ENCODE measurements around the gene SDC4. TPM values are rescaled to one million over a fixed set of nuclear protein-coding genes. Genes with fewer than 3 reads are reported as not detected.

Gene SDC4
- total and polyA plus RNA-seq, 2 experiments from 2014 or later, result 410 to 454 TPM

DNA sequence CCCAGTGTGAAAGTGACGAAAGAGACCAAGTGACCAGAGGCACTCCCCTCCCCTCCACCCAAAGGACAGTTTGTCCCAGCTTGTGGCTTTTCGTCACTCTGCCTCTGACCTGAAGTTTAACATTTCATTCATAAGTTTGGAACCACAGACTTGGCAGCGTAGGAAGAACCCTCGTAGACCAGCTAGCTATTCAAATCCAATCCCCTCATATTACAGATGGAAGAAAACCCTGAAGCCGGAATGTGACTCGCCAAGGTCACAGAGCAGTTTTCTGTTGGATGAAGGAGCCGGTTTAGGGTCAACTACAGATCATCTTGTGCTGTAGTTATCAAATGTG lies 10.8 kb upstream of the SDC4 start:
- in situ Hi-C loops (cut with MboI), result no loop called here
- Histone ChIP-seq H3K27me3 (replicated peaks; ENCODE audit: insufficient read depth) (no peaks in the 10 kb centered on the region), H3F3A (ENCODE audit: insufficient read depth) (peaks cover 46% of the 10 kb centered on the region), H3K4me1 (ENCODE audit: insufficient read depth) (peaks cover 41% of the 10 kb centered on the region), H3K36me3 (ENCODE audit: low read depth) (no peaks in the 10 kb centered on the region), H3K9me3 (ENCODE audit: low read depth) (no peaks in the 10 kb centered on the region), H3K9me2 (ENCODE audit: insufficient read depth) (no peaks in the 10 kb centered on the region), H3K27ac (peak overlapping the region; percentile 63), H4K20me1 (ENCODE audit: insufficient read depth) (no peaks in the 10 kb centered on the region), H3K9ac (no peak overlapping the region), H2AFZ (no peak overlapping the region), H3K4me3 (no peak overlapping the region), H3K79me2 (ENCODE audit: insufficient read depth) (peaks cover 7% of the 10 kb centered on the region), H3K4me2 (ENCODE audit: unreplicated experiment) (peak overlapping the region; percentile 55)
- no peak for TF ChIP-seq EZH2 (IDR thresholded peaks at IDR 0.05; ENCODE audit: insufficient read depth, poor library complexity, severe bottlenecking)
- TF ChIP-seq EZH2phosphoT487 (IDR thresholded peaks at IDR 0.05; ENCODE audit: insufficient read depth, low read depth), result no peak
- peak; percentile 28 for DNase-seq
- WGBS, 2 experiments (ENCODE audit: low coverage in 1 of 2, low lambda C conversion rate in 2 of 2, missing lambda C conversion rate in 2 of 2), result 87 to 90% methylated on average over 7 of the region's 7 CpGs

DNA sequence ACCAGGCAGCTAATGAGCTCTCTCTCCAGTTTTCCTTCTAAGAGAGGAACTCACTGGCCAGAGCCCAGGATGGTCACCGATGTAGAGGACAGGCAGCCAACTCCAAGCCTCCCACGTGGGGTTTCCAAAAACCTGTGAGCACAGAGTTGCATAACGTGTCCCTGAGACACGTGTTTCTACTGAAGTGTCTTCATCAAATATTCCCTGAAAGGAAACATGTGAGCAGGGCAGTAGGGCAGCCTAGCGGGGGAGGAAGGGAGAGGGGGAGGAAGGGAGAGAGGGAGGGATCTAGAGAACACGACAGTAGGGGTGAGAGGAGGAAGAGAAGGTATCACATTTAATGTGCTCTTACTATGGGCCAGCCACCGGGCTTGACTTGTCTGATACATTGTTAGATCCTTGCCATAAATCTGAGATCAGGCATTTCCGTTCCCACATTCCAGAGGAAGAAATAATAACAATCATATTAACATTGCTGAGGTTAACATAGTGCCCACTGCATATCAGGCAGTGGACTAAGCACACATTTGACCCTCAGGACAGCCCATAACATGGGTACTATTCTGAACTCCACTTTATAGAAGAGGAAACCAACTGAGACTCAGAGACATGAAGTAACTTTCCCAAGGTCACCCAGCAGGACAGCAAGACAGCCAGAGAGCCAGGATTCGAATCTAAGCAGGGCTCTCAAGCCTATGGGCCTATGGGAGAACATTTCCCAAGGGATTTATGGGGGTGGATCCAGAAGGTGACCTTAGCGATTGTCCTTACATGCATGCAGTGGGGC lies 10.3 kb upstream of the SDC4 start:
- H3K27me3 ChIP-seq (replicated peaks; ENCODE audit: insufficient read depth), result no peaks in the 10 kb centered on the region
- in situ Hi-C loops (cut with MboI), result no loop called here
- no peaks in the 10 kb centered on the region for H3K9me3 ChIP-seq (ENCODE audit: low read depth)
- peaks cover 1% of the 10 kb centered on the region for H3K79me2 ChIP-seq (ENCODE audit: insufficient read depth)
- H3K4me3 ChIP-seq, result peak overlapping the region; percentile 17; the same call in 1 of the 2 replicates
- H3K36me3 ChIP-seq (ENCODE audit: low read depth), result no peaks in the 10 kb centered on the region
- 17 to 21% methylated on average over 10 of the region's 10 CpGs for WGBS, 2 experiments (ENCODE audit: low coverage in 1 of 2, low lambda C conversion rate in 2 of 2, missing lambda C conversion rate in 2 of 2)
- no peaks in the 10 kb centered on the region for H4K20me1 ChIP-seq (ENCODE audit: insufficient read depth)
- DNase-seq, result peak; percentile 95
- no peak for TF ChIP-seq EZH2phosphoT487 (IDR thresholded peaks at IDR 0.05; ENCODE audit: insufficient read depth, low read depth)
- no peak for TF ChIP-seq EZH2 (IDR thresholded peaks at IDR 0.05; ENCODE audit: insufficient read depth, poor library complexity, severe bottlenecking)
- H3F3A ChIP-seq (ENCODE audit: insufficient read depth), result peaks cover 46% of the 10 kb centered on the region
- peak overlapping the region; percentile 45 for H2AFZ ChIP-seq
- H3K27ac ChIP-seq, result peak overlapping the region; percentile 63
- H3K4me2 ChIP-seq (ENCODE audit: unreplicated experiment), result peak overlapping the region; percentile 55
- H3K4me1 ChIP-seq (ENCODE audit: insufficient read depth), result peaks cover 37% of the 10 kb centered on the region
- H3K9me2 ChIP-seq (ENCODE audit: insufficient read depth), result no peaks in the 10 kb centered on the region
- H3K9ac ChIP-seq, result peak overlapping the region; percentile 55

DNA sequence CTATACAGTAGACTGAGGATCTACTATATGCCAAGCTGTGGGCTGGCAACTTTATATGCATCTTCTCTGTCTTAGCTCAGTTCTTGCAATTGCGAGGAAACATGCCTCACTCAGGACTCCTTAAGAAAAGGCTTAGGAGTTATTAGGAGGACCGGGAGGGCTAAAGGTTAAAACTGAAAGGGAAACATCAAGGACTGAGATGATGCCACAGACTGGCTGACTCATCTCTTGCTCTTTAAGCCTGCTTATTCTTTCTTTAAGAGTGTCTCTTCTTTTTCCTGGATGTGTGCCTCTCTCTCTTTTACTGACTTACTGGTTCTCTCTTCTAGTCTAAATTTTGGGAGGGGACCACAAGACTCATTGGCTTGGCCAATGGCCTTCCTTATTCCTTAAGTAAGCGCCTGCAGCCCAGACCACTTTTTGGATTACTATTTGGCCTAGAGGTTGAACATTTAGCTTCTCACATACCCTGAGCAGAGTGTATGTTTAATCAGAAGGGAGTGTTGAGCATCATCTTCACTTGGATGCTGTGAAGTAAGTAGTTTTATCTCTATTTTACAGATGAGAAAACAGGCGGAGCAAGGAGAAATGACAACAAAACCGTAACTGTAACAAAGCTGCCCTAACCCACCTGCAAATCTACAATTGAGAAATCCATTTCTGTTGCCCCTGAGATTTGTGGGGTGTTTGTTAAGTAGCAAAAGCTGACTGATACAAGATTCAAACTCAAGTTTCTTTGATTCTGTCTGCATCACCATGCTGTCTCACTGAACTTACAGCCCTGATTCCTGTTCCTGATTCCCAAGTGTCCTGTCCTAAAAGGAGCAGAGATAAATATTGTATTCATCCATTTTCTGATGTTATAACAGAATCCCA lies 7.2 kb upstream of the SDC4 start:
- no peaks in the 10 kb centered on the region for H3K36me3 ChIP-seq (ENCODE audit: low read depth)
- 45 to 46% methylated on average over 5 of the region's 5 CpGs for WGBS, 2 experiments (ENCODE audit: low coverage in 1 of 2, low lambda C conversion rate in 2 of 2, missing lambda C conversion rate in 2 of 2)
- no peaks in the 10 kb centered on the region for H3K79me2 ChIP-seq (ENCODE audit: insufficient read depth)
- H2AFZ ChIP-seq, result no peak overlapping the region
- H3F3A ChIP-seq (ENCODE audit: insufficient read depth), result peaks cover 43% of the 10 kb centered on the region
- H3K9ac ChIP-seq, result peak overlapping the region; percentile 31
- peak overlapping the region; percentile 66 for H3K4me2 ChIP-seq (ENCODE audit: unreplicated experiment)
- peak overlapping the region; percentile 42 for H3K4me3 ChIP-seq
- in situ Hi-C loops (cut with MboI), result no loop called here
- DNase-seq, result peak; percentile 86
- no peaks in the 10 kb centered on the region for H3K9me3 ChIP-seq (ENCODE audit: low read depth)
- H3K27ac ChIP-seq, result peak overlapping the region; percentile 53
- no peaks in the 10 kb centered on the region for H4K20me1 ChIP-seq (ENCODE audit: insufficient read depth)
- no peaks in the 10 kb centered on the region for H3K27me3 ChIP-seq (replicated peaks; ENCODE audit: insufficient read depth)
- no peaks in the 10 kb centered on the region for H3K9me2 ChIP-seq (ENCODE audit: insufficient read depth)
- peaks cover 37% of the 10 kb centered on the region for H3K4me1 ChIP-seq (ENCODE audit: insufficient read depth)
- TF ChIP-seq EZH2 (IDR thresholded peaks at IDR 0.05; ENCODE audit: insufficient read depth, poor library complexity, severe bottlenecking) (no peak), EZH2phosphoT487 (IDR thresholded peaks at IDR 0.05; ENCODE audit: insufficient read depth, low read depth) (no peak)

DNA sequence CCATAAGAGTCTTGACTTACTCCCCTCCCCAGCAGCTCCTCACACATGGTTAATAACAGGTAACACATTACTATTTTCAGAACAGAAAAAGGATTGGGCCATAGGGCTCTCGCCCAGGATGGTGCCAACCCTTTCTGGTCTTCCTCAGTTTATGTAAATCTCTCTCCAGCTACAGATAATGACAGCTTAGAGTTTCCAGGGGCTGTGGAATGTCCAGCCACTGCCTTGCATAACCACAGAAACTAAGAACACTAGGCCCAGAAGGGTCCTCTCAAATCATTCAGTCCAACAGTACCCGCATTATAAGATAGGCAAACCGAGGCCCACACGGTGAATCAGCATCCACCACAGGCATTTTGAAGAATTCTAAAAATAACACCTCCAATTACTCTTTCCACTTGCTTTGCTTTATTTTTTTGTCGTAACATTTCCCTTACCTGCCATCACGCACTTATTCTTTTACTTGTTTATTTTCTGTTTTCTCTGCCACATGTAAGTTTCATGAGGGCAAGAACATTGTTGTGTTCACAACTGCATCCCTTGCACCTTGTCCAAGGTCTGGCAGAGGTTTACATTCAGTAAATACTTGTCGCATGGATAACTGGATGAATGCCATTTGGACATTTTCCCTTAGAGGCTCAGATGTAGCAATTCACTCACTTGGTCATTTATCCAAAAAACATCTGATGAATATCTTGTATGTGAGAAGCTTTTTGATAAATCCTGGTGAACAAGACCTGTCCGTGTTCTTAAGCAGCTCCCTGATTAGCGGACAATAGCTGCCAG lies 6.4 kb upstream of the SDC4 start:
- no peak overlapping the region for H2AFZ ChIP-seq
- no peaks in the 10 kb centered on the region for H3K36me3 ChIP-seq (ENCODE audit: low read depth)
- peak overlapping the region; percentile 66 for H3K4me2 ChIP-seq (ENCODE audit: unreplicated experiment)
- TF ChIP-seq EZH2phosphoT487 (IDR thresholded peaks at IDR 0.05; ENCODE audit: insufficient read depth, low read depth) (no peak), EZH2 (IDR thresholded peaks at IDR 0.05; ENCODE audit: insufficient read depth, poor library complexity, severe bottlenecking) (no peak)
- no peaks in the 10 kb centered on the region for H3K79me2 ChIP-seq (ENCODE audit: insufficient read depth)
- H3K9ac ChIP-seq, result peak overlapping the region; percentile 31
- H3K27me3 ChIP-seq (replicated peaks; ENCODE audit: insufficient read depth), result no peaks in the 10 kb centered on the region
- H3K4me1 ChIP-seq (ENCODE audit: insufficient read depth), result peaks cover 36% of the 10 kb centered on the region
- peak overlapping the region; percentile 53 for H3K27ac ChIP-seq
- peak overlapping the region; percentile 42 for H3K4me3 ChIP-seq
- no peaks in the 10 kb centered on the region for H3K9me3 ChIP-seq (ENCODE audit: low read depth)
- no peaks in the 10 kb centered on the region for H3K9me2 ChIP-seq (ENCODE audit: insufficient read depth)
- 72 to 77% methylated on average over 9 of the region's 9 CpGs for WGBS, 2 experiments (ENCODE audit: low coverage in 1 of 2, low lambda C conversion rate in 2 of 2, missing lambda C conversion rate in 2 of 2)
- H4K20me1 ChIP-seq (ENCODE audit: insufficient read depth), result no peaks in the 10 kb centered on the region
- in situ Hi-C loops (cut with MboI), result no loop called here
- DNase-seq, result peak; percentile 27
- H3F3A ChIP-seq (ENCODE audit: insufficient read depth), result peaks cover 44% of the 10 kb centered on the region
